ENCODE data around the gene CRB2.

The CRB2 gene

GRCh38 chr9:123422635-123423310 is 66.8 kb downstream of the CRB2 start:
- H3K4me3 ChIP-seq (ENCODE audit: low read length), result no peak overlapping the region
- DNase-seq (ENCODE audit: low read depth), result no peak
- no peak for TF ChIP-seq CTCF (IDR thresholded peaks at IDR 0.05; ENCODE audit: insufficient read depth, low read depth, low read length, missing control alignments)

GRCh38 chr9:123423311-123423640 is 67.3 kb downstream of the CRB2 start:
- DNase-seq (ENCODE audit: low read depth), result no peak
- H3K4me3 ChIP-seq (ENCODE audit: low read length), result no peak overlapping the region
- TF ChIP-seq CTCF (IDR thresholded peaks at IDR 0.05; ENCODE audit: insufficient read depth, low read depth, low read length, missing control alignments), result no peak

GRCh38 chr9:123424131-123424530 is 68.1 kb downstream of the CRB2 start:
- no peak for TF ChIP-seq CTCF (IDR thresholded peaks at IDR 0.05; ENCODE audit: insufficient read depth, low read depth, low read length, missing control alignments)
- no peak overlapping the region for H3K4me3 ChIP-seq (ENCODE audit: low read length)
- DNase-seq (ENCODE audit: low read depth), result no peak

DNA sequence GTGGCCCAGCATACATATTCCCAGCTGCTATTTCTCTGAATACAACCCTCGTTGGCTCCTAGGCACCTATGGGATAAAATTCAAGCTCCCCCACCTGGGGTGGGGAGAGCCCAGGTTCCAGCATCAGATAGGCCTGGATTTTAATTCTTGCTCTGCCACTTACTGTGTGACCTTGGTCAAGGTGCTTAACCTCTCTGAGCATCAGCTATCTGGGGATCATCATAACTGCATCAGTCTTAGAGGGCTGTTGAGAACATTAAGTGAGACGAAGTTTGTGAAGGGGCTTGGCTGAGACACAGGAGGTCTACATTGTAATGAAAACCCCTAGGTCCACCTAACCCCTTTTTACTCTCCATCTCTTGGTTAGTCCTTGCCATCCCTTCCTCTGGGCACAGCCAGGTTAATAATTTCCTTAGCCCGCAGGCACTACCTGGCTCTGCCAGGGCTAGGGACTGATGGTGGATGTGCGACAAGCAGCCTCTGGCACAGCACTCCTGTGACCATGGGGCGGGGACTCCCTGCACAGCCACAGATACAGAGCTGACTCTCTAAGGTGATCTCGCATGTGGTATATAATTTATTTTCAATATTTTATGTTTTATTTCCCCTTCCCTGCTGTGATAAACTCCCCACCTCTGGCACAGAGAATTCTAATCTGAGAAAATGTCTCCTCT is 68.7 kb downstream of the CRB2 start:
- no peak for TF ChIP-seq CTCF (IDR thresholded peaks at IDR 0.05; ENCODE audit: insufficient read depth, low read depth, low read length, missing control alignments)
- no peak overlapping the region for H3K4me3 ChIP-seq (ENCODE audit: low read length)
- DNase-seq (ENCODE audit: low read depth), result no peak

DNA sequence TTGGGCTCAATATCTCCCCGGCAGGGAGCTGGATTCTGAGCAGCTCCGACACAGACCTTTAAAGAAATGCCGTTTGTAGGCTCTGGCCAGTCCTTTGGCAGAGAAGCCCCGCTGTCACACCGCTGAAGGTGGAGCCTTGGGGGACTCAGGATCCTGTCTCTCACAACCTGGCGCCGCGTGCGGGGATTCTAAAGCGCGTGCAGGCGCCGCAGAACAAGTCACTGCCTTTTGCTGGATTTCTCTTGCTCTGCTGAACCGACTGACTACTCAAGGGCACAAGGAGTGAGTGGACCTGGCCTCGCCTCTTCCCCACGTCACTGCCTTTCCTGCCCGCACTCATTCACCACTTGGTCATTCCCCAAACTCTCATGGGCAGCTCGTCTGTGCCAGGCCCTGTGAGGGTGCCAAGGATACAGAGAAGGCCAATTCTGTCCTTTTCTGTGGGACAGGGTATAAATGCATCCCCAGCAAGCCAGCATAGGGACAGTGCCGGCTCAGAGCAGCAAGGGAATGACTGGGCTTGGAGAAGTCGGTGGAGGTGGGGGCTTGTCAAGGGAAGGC is 69.3 kb downstream of the CRB2 start:
- no peak for TF ChIP-seq CTCF (IDR thresholded peaks at IDR 0.05; ENCODE audit: insufficient read depth, low read depth, low read length, missing control alignments)
- H3K4me3 ChIP-seq (ENCODE audit: low read length), result no peak overlapping the region
- DNase-seq (ENCODE audit: low read depth), result no peak

DNA sequence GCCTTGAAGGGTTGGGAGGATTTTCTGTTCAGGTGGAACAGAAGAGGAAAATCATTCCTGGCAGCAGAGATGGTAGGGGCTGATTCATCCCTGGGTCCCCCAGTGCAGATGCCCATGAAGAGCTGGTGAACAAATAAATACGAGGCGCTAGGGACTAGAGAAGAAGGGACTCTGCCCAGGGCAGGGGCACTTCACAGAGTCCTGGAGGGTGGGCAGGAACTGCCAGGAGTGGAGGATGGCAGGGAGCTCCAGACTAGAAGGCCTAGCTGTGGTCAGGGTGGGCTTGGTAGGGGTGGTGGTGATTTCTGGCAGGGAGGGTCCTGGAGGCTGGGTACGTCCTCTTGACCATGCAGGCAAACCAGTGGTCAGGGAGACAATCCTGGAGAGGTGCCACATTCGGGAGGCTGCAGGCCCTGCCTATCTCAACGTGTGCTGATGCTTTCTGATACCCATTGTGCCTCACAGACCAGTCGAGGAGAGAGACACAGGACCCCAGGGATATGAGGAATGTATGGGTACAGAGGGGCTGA is 69.9 kb downstream of the CRB2 start:
- no peak overlapping the region for H3K4me3 ChIP-seq (ENCODE audit: low read length)
- DNase-seq (ENCODE audit: low read depth), result no peak
- no peak for TF ChIP-seq CTCF (IDR thresholded peaks at IDR 0.05; ENCODE audit: insufficient read depth, low read depth, low read length, missing control alignments)
